NB4 (cell line): ENCODE data around the gene TLCD1.

Experiments
- CTCF ChIP-seq: IDR thresholded peaks from one replicate; pipeline ENCODE4 v1.5.1; 2012; ENCODE audit warnings: low read depth, low read length
- MAX ChIP-seq: IDR thresholded peaks from 2 replicates; pipeline ENCODE4 v1.6.1; 2011; ENCODE audit warnings: low read depth, low read length
- MYC ChIP-seq: IDR thresholded peaks from 2 replicates; pipeline ENCODE4 v1.6.1; 2011; ENCODE audit warnings: low read depth, low read length
- POLR2A ChIP-seq: IDR thresholded peaks from 2 replicates; pipeline ENCODE4 v1.6.1; 2011; ENCODE audit warnings: mild to moderate bottlenecking; ENCODE audit not compliant: insufficient read length; ENCODE audit errors: extremely low read depth

GRCh38 chr17:28685366-28685765, 40.7 kb downstream of the TLCD1 start:
- no peak for TF ChIP-seq POLR2A
- TF ChIP-seq CTCF: no peak
- no peak for TF ChIP-seq MYC
- no peak for TF ChIP-seq MAX
